Prostate gland (tissue), 2 donors: ENCODE results near the gene LTBP3.

ENCODE experiments used
- POLR2A ChIP-seq: fragments of 450-650 bp; IDR thresholded peaks from one replicate; pipeline ENCODE4 v1.6.1; 2016; ENCODE audit warnings: antibody characterized with exemption, mild to moderate bottlenecking
- POLR2AphosphoS5 ChIP-seq: sonication (generic); formaldehyde crosslinking; IDR thresholded peaks from one replicate; pipeline ENCODE4 v1.6.1; 2017; ENCODE audit warnings: antibody characterized with exemption
- TF ChIP-seq, protein P1 (sequence below), 4 experiments: fragments of 200-600 bp in 2 of 4; fragments of 450-650 bp in 2 of 4; sonication (generic) in 2 of 4; IDR thresholded peaks; 1 replicate in 3 of 4; 2 replicates in 1 of 4; pipeline ENCODE4 v1.5.1; 2016 to 2019; ENCODE audit warnings: antibody characterized with exemption in 4 of 4, mild to moderate bottlenecking in 2 of 4, moderate library complexity in 2 of 4

DNA sequence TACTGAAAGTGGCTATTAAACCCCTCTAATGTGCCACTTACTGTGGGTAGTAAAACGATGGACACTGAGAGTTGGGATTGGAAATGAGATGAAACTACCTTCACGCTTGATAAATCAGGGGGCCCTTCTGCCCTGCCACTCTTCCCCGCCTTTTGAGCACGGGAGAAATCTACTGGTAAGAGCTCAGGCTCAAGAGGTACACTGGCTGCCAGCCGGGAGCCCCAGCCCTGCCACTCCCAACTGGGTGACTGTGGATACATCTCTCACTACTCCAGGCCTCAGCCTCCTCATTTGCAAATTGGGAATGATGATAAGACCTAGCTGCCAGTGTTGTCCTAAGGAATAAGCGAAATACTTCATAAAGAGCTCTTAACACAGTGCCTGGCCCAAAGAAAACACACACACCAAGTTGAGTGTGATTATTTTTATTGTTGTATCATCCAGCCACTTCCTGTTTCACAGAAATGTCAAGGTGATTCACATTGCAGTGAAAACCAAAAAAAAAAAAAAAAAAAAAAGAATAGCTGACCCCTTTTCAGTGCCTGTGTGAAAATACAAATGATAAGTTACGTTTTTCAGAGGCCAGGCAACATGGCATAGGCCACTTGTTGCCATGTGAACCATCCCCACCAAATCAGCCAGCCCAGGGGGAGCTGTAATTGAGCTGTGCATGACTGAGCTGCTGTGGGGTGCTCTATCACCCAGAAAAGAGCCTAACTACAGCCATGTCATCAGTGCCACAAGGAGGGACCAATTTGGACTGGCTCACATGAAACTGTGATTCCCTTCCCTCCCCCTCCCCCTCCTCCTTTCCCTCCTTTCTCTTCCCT is 7.7 kb upstream of the LTBP3 start:
- TF ChIP-seq POLR2A, result no peak
- TF ChIP-seq, protein P1, sequence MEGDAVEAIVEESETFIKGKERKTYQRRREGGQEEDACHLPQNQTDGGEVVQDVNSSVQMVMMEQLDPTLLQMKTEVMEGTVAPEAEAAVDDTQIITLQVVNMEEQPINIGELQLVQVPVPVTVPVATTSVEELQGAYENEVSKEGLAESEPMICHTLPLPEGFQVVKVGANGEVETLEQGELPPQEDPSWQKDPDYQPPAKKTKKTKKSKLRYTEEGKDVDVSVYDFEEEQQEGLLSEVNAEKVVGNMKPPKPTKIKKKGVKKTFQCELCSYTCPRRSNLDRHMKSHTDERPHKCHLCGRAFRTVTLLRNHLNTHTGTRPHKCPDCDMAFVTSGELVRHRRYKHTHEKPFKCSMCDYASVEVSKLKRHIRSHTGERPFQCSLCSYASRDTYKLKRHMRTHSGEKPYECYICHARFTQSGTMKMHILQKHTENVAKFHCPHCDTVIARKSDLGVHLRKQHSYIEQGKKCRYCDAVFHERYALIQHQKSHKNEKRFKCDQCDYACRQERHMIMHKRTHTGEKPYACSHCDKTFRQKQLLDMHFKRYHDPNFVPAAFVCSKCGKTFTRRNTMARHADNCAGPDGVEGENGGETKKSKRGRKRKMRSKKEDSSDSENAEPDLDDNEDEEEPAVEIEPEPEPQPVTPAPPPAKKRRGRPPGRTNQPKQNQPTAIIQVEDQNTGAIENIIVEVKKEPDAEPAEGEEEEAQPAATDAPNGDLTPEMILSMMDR (IDR thresholded peaks at IDR 0.05), result no peak
- no peak for TF ChIP-seq POLR2AphosphoS5
